Cerebellar cortex (tissue), 1 donor: ENCODE measurements around the gene RAB4B.
"Not testable (repeated sequence)": the region's sequence is repeated elsewhere in the genome, so short reads cannot be mapped to it uniquely, and the experiment has no call there.

Experiments
- DNase-seq: peaks from one replicate; pipeline ENCODE4 v3.0.0-alpha.2; 2015; ENCODE audit warnings: low spot score

The RAB4B gene, protein sequence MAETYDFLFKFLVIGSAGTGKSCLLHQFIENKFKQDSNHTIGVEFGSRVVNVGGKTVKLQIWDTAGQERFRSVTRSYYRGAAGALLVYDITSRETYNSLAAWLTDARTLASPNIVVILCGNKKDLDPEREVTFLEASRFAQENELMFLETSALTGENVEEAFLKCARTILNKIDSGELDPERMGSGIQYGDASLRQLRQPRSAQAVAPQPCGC

GRCh38 chr19:40777937-40778705 lies at the start of gene RAB4B:
TSS of gene RAB4B (plus strand) at chr19:40778247. CDS start at chr19:40778376, 129 bp downstream.
- peak; percentile 100 for DNase-seq

- not testable (repeated sequence) for DNase-seq
Observed at GRCh38 chr19:40730065-40730464, 48.0 kb upstream of the RAB4B start.

DNA sequence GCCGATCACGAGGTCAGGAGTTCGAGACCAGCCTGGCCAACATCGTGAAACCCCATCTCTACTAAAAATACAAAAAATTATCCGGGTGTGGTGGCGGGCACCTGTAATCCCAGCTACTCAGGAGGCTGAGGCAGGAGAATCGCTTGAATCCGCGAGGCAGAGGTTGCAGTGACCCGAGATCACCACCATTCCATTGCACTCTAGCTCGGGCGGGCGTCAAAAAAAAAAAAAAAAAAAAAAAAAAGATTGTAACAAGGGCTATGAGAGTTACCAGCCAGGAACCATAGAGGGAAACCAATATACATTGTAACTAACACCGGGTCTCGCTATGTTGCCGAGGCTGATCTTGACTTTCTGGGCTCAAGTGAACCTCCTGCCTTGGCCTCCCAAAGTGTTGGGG lies 45.7 kb upstream of the RAB4B start:
- DNase-seq = not testable (repeated sequence)

GRCh38 chr19:40733149-40733548 lies 44.9 kb upstream of the RAB4B start:
- no peak for DNase-seq

DNA sequence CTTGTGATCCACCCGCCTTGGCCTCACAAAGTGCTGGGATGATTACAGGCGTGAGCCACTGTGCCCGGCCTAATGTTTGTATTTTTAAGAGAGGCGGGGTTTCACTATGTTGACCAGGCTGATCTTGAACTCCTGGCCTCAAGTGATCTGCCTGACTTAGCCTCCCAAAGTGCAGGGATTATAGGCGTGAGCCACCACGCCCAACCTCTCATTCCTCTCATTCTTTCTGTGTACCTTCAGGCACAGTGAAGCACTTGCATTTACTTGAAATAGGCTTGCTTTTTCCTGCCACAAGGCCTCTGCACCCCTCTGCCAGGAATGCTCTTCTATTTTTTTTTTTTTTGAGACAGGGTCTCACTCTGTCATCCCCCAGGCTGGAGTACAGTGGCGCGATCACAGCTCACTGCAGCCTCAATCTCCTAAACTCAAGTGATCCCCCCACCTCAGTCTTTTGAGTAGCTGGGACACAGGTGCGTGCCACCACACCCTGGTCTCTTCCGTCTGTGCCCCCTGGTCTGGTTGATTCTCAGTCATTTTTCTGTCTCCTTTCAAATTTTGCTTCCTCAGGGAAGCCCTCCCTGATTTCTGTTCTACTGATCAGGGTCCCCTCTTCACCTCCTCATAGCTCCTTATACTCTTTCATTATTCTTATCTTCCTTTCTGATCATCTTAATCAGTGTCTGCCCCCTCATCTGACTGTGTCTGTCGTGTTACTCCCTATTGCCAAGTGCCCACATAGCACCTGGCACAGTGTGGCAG lies 42.9 kb upstream of the RAB4B start:
- no peak for DNase-seq

DNA sequence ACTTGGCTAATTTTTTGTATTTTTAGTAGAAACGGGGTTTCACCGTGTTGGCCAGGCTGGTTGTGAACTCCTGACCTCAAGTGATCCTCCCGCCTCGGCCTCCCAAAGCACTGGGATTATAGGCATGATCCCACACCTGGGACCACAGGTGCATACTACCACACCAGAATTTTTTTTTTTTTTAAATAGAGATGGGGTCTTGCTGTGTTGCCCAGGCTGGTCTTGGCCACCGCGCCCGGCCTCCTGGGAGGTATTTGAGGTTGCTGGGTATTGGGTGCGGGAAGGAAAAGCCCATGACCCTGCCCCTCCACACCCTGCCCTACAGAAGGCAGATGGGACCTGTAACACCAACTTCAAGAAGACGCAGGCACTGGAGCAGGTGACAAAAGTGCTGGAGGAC lies 41.4 kb upstream of the RAB4B start:
- DNase-seq = no peak

DNA sequence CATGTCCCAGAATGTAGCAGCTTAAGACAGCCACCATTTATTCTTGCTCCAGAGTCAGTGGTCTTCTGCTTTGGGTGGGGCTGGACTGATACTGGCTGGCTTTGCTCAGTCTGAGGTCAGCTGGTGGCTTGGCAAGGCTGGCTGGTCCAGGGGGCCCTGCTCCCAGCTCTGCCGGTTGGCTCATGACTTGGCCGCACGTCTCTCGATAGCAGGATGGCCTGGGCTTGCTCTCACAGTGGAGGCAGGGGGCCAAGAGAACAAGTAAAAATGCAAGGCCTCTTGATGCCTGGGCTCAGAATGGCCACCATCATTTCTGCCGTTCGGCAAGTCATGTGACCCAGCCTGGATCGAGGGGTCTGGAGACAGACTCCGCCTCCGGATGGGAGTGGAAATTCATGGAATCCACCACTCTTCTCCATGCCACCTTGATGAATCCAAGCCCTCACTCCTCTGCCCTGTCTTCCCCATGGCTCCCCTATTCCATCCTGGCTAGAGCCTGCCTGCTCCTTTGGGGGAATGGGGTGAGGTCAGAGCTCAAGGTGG lies 40.9 kb upstream of the RAB4B start:
- DNase-seq = no peak

GRCh38 chr19:40739030-40739839 lies 38.8 kb upstream of the RAB4B start:
- DNase-seq = no peak

- DNase-seq = no peak
Observed at GRCh38 chr19:40739871-40740703, 38.0 kb upstream of the RAB4B start.

GRCh38 chr19:40740747-40741146 lies 37.3 kb upstream of the RAB4B start:
- peak; percentile 37 for DNase-seq

DNA sequence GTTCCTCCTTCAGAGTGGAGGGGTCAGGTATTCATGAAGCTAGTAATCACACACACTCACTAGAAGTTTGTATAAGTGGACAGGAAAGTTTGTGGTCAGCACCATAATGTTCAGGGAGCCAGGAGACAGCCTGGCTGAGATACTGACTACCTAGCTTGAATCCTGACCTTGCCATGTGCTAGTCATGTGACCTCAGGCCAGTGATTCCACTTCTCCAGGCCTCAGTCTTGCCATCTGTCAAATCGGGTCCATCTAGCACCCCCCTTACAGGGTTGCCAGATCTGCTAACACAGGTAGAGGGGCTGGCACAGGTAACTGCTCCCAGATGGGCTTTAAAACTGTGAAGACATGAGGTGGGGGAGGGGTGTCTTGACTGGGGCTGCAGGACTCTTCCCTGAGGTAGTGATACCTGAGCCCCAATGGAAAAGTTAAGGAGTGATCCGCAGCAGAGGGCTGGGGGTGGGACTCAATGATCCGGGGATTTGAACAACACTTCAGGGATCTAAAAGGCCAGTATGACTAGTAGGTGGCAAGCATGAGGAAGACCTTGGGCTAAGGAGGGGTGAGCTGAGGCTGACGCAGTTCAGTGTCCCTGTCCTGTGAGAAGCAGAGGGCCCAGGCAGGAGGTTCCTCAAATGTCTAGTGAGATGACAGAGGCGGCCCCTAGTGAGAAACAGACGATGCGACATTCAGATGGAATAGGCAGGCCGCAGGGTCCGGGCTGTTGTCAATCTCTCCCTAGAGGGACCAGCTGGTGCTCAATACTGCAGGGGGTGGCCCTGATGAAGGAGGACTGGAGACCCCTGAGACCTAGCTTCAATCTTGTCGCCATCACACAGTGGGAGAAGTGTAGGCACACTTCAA lies 36.3 kb upstream of the RAB4B start:
- peak; percentile 32 for DNase-seq

GRCh38 chr19:40742477-40742876 lies 35.6 kb upstream of the RAB4B start:
- DNase-seq = no peak

DNA sequence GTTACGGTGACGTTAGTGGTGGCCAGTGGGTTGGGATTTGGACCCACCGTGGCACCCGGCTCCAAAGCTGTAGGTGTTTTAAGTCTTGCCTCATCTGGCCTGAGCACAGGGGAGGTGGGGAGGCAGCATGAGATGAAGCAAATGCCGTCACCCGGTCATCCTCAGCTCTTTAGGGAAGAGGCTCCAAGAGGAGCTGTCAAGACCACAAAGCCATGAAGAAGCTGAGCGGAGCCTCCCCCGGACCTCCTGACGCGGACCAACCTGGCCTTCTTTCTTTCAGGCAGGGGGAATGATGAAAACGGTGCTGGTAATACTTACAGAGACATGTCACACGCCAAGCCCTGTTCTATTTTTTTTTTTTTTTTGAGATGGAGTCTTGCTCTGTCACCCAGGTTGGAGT lies 35.2 kb upstream of the RAB4B start:
- no peak for DNase-seq

- no peak for DNase-seq
Observed at GRCh38 chr19:40743926-40744325, 34.1 kb upstream of the RAB4B start.

DNA sequence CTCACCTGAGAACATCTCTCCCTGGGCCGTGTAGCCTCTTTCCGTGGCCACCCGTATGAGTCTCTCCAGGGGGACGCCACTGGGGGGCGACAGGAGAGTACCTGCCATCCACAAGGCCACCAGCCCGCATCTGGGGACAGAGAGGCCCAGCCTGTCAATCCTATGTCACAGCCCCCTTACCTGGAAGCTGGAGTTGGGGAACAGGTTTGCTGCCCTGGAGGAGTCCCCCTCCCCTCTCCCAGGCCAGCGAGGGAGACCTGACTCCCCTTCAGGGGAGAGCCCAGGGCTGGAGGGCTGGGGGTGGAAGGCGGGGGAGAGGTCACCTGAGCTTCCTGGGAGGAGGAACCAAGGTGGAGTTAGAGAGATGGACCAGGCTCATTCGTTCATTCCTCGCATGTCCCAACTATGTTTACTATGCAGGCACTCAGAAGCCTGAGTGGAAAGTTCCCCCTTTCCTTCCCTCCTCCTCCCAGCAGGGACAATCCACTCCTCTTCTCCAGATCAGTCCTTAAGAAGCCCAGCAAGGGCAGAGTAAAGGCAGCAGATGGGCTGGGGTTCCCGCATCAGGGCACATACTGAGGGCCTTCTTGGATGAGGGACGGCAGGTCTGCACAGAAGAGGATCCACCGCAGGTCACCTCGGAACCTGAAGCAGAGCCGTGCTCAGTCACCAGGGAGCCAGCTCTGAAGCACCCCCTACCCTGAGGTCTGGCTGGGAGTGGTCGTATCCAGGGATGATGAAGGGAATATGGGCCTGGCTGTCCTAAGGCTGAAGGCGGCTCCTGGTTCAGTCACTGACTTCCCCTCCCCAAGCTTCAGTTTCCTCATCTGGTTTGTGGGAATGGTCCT lies 33.3 kb upstream of the RAB4B start:
- DNase-seq = peak; percentile 48

DNA sequence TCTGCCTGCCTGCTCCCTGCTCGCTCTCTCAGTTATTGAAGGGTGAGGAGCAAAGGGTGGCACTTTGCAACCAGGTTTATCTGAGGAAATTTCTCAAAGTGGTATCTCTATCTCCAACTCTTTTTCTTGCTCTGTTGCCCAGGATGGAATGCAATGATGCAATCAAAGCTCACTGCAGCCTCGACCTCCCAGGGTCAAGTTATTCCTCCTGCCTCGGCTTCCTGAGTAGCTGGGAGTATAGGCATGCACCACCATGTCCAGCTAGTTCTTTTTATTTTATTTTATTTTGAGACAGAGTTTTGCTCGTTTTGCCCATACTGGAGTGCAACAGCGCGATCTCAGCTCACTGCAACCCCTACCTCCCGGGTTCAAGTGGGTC lies 32.7 kb upstream of the RAB4B start:
- no peak for DNase-seq

- no peak for DNase-seq
Observed at GRCh38 chr19:40747536-40747935, 30.5 kb upstream of the RAB4B start.

DNA sequence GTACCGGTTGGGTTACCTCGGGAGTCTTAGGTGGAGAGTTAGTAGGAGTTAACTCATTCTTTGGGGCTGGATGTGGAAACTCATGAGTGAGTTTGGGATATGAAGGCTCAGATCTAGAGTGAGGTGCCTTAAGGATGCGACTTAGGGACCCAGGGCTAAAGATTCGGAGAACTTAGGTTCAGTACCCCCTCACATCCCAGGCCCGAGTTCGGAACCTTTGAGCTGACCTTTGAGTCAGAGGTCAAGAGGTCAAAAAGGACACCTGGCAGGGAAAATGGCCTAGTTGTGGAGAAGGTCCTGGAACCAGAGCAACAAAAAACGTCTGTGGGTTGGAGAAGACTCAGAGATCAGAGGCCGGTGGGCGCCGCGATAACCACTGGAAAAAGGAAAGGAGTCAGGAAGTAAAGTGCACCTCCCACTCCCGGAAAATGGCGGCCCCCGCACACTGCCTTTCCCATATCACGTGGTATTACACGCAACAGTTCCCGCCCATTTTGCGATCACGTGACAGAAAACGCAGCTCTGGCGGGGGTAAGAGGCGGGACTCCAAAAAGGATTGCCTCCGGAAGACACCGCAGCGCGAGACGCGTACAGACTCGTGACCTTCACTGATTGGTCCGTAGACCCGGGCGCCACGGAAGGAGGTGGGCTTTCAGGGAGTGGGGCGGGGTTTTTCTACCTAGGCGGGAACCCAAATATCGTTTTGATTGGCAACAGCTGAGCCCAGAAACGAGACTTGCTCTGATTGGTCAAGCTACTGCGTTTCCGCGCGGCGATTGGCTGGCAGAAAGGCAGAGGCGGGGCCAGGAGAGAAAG lies 27.8 kb upstream of the RAB4B start, which contains the start of gene ACTMAP:
Gene ACTMAP (minus strand): TSS at position 420 of the 816 bp plus-strand sequence. CDS start 674 bp downstream, outside the sequence.
- peak; percentile 100 for DNase-seq
